Right ventricle myocardium superior (tissue), 1 donor: ENCODE data around the gene PEX11B. TPM values are rescaled to one million over a fixed set of nuclear protein-coding genes. Genes with fewer than 3 reads are reported as not detected.
A peak's percentile ranks its signal among the peaks of the same experiment; 100 is the strongest.

Experiments
- ATAC-seq: fragments of 200-7000 bp; cut with Tn5 transposase; one replicate; pipeline ENCODE4 v1.9.1; 2020; ENCODE audit warnings: mild to moderate bottlenecking; ENCODE audit not compliant: poor library complexity
- DNase-seq: peaks from one replicate; pipeline ENCODE4 v3.0.0-alpha.2; 2020
- intact Hi-C: fragments of 100-400 bp; cut with DNase I; formaldehyde crosslinking; loops from one replicate; pipeline ENCODE4 v1.11.2; 2022
- total RNA-seq: library from RNA; stranded (reverse); fragmentation: NEBNext Ultra II Directional; extraction: Animal tissue kit (Norgen Biotek cat#: 25700); gene quantifications from one replicate; pipeline ENCODE4 v1.2.1, GENCODE V29; 2021
- donor health status: DM: no; HTN: yes; CAD: no; lungs with severe emphysema.

The PEX11B gene
- total RNA-seq, 1 donor from 2014 or later, result 22.3 TPM

DNA sequence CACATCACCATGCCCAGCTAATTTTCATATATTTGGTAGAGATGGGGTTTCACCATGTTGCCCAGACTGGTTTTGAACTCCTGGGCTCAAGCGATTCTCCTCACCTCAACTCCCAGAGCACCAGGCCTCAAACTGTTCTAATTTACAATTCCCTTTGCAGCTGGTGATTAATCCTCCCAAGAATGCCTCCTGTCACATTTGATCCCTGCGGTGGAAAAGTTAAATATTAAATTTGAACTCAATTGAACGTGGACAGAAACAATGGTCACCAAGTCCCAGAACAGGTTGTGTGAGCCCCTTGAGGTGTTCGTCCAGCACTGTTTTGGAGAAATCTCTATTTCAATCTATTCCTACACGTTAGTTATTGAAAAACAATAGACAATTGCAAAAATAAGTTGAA is 30.9 kb downstream of the PEX11B start:
- ATAC-seq (no peak), DNase-seq (no peak)
- intact Hi-C loops, result no loop called here

DNA sequence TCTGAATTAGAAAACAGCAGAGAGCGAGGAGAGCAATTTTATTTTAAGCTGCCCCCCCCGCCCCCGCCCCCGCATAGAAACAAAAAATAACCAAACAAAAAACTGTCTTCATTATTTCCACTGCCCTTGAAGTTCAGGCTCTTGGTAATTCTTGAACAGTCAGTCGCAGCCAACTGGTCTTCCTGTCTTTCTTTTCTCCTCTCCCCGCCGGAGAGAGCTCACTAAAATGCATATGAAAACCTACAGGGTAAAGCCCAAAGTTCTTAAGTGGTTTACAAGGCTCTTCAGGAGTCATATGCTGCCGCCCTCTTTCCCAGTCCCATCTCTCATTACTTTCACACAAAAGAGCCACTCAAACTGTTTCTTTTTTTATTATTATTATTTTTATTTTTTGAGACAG is 31.7 kb downstream of the PEX11B start:
- intact Hi-C loops, result no loop called here
- no peak for DNase-seq
- no peak for ATAC-seq

DNA sequence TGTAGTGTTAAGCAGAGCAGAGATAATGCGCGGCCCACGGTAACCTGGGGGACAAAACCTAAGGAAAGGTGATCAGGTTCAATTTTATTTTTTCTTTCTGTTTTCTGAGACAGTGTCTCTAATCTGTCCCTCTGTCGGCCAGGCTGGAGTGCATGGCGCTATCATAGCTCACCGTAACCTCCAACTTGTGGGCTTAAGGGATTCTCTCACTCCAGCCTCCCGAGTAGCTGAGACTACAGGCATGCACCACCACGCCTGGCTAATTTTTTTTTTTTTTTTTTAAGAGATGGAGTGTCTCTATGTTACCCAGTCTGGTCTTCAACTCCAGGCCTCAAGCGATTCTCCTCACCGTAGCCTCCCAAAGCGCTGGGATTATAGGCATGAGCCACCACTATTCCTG is 32.1 kb downstream of the PEX11B start:
- intact Hi-C loops, result no loop called here
- ATAC-seq (peak; percentile 33), DNase-seq (no peak)

DNA sequence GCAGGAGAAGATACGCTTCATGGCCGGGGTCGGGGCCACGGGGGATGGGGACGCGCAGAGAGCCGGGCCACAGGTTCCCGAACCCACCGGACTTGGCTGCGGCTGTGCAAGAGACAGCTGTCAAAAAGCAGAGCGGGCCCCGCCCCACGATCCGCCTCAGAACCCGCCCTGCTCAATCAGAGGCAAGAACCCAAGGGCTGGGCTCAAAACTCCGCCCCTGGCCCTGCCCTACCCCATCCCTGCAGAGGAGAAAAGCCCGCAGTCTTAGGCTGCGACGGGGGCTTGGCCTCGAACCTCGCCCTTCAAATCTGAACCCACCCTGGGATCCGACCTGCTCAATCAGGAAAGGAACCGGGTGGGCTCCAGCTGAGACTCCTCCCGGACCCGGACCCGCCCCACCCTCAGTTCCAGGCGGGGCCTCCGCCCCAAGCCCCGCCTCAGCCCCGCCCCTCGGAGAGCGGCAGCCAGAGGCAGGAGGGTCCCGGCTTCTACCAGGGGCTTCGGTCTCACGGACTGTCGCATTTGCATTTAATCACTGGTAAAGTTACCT is 32.7 kb downstream of the PEX11B start, which contains the start of gene ANKRD35:
Gene ANKRD35 (minus strand): TSS at position 129 of the 550 bp plus-strand sequence. CDS start 108 bp downstream, at position 21.
- intact Hi-C loops, result no loop called here
- DNase-seq (peak; percentile 94), ATAC-seq (peak; percentile 98)

DNA sequence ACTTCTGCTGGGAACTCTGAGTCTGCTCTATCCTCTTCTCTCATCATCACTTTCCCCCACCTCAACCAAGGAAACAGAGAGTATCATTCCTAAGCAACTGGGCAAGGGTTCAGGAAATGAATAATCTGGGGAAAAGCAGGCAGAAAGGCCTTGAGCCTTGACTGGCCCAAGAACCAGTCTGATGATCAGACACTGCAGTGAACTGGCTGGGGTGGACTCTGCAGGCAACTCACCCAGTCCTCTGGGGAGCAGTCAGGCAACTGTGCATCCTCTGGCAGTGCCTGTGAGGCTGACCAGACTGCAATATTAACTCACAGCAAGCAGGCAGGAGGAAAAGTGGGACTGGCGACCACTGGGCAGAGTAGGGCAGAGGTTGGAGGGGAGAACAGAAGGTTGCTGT is 33.8 kb downstream of the PEX11B start:
- no peak for ATAC-seq
- DNase-seq, result no peak
- intact Hi-C loops, result no loop called here

DNA sequence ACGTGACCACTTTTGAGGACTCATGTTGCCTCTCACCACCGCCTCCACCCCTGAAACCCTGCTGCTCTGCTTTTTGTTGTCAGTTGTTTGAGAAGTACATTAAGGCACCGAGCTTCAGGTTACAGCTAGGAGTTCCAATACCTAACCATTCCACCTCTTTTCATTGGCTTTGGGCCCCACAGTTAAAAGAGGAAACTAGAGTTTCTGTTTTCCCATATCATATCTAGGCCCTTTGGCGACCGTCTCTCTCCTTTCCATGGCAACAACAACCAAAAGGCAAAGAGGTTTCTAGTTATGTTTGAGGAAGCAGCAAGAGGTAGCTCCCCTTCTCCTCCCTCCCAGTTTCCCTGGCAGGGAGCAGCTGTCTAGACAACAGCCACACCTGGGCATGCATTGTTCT is 38.7 kb downstream of the PEX11B start:
- intact Hi-C loops, result no loop called here
- DNase-seq (no peak), ATAC-seq (no peak)

DNA sequence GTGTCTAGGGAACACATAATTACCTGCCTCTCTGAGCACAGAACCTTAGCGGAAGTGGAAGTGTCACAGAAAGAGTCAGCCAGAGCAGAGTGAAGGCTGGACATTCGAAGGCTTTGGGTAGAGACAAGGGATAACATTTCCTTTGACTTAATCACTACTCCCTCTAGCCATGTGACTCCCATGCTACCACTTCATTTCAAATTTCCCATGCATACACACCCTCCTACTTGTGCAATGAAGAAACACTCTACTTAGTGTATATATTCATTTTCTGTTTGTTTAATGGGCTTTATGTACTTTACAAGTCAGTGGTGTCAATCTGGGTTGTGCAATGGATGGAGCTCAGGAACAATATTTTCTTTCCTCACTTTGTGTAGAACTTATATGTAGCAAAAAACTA is 39.8 kb downstream of the PEX11B start:
- intact Hi-C loops, result no loop called here
- DNase-seq, result no peak
- ATAC-seq, result no peak

DNA sequence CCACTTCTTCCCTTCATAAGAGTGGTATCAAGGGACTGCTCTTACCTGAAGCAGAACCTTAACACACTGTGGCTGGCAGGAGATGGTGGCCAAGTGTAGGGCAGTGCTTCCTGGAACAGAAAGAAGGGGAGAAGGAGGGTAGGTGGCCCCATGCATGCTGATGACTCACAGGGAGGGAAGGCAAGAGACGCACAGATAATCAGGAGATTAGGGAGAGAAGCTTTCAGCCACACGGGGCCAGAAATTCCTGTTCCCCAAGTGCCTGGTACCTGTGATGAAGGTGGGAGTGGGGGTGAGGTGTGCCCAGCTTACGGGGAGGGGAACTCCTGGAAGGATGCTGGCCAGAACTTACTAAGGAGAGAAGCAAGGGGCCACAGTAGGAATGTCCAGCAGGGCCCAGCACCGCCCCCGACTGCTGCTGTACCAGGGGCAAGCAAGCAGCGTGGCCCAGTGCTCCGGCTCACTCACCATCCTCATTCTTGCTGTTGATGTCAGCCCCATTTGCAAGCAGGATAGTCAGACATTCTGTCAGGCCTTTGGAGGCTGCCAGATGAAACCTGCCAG is 40.5 kb downstream of the PEX11B start:
- DNase-seq, result no peak
- no peak for ATAC-seq
- intact Hi-C loops, result no loop called here

DNA sequence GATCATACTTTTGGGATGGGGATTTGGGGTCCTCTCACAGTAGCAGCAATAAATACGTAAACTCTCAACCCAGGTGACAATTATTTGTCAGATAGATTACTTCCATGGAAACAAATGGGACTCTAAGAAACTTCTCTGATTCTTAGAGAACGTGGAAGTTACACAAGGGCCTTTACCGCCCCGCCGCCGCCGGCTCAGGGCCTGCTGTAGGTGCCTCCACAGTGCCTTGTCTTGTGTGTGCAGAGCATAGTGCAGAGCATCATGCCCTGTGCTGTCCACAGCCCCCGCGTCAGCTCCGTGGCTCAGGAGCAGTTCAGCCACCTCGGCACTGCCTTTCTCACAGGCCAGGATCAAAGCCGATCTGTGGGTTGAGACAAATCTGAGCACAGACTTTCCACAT is 43.9 kb downstream of the PEX11B start:
- intact Hi-C loops, result no loop called here
- no peak for ATAC-seq
- DNase-seq, result no peak

DNA sequence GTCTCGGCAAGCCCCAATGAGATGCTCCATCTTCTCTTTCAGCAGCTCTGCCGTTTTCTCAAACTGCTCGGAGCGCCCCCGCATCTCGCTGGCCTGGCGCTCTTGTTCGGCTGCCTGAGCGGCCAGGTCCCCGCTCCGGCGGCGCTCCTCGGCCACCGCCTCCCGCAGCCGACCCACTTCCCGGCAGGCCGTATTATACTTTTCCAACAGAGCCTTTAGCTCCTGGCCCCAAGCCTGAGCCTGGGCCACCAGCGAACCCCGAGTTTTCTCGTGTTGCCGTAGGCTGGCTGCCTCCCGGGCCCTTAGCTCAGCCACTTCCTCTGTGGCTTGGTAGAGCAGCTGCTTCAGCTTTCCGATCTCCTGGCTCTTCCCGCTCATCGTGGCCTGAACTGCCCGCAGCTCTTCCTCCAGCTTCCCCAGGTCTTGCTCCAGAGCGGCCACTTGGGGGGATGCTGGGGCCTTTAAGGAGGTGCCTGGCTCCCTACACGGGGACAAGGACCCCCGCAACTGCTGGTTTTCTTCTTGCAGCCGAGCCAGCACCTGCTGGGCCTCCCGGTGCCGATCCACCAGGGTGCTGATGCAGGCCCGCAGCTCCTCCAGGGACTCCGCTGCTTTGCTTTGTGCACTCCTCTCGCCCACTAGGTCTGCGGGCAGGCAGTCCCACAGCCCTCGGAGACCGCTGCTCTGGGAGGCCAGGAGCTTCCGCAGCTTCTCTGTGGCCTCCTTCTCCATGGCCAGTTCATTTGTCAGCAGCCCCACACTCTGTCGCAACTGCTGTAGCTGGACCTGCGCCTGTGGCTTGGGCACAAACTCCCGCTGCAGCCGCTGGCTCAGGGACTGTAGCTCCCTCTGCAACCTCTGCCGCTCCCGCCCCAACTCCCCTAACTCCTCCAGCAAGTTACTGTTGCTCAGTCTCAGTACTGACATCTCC is 46.3 kb downstream of the PEX11B start:
- peak; percentile 88 for ATAC-seq
- DNase-seq, result peak; percentile 81
- intact Hi-C loops, result no loop called here

DNA sequence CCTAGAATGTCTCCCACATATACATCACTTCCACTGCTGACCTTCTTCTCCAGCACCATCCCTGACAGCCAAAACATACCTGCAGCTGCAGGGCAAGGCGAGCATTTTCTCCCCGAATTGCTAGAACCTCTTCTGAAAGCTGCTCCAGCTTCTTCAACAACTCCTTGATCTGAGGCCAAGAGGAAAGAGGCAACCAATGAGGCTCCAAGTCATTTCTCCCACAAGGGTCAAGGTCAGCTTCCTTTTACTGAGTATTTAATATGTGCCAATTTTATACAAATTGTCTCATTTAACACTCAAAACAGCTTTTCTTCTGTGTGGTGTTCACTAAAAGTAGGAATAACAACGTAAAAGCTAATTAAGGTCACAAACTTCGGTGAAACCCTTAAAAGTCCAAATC is 50.3 kb downstream of the PEX11B start:
- intact Hi-C loops, result no loop called here
- DNase-seq (no peak), ATAC-seq (no peak)

DNA sequence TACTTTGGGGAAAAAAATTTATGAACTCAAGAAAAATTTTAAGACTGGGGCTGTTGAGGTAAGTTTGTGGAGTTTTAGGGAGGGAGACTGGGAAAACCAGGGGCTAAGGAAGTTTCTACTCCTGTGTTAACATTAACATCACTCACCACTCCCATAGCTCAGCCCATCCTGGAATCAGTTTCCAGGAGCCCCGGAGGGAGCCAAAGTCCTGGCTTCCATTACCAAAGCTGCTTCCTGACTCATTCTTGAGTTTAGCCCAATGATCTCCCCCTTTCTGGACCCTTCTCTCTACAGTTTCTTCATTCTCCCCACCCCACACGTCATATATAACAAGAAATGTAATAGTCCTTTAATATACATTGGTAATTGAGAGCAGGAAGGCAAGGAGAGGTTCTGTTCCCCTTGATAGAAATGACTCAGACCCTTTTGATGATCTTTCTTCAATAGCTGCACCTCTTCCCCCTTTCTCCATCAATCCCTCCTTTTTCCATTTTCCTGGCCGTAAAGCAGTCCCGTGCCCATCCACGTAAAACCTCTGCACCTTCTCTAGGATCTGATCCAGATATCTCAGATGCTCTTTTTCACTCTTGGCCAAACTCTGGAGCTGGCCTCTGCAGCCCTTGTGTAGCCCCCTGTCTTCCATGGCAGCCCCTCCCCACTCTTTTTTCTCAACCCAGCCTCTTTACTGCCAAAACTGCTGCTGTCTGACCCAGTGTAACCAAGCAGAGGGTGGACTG is 55.1 kb downstream of the PEX11B start:
- intact Hi-C loops, result no loop called here
- no peak for ATAC-seq
- DNase-seq, result no peak

Other genes with a start within 250 kb of the PEX11B start
- gene PDZK1, start 211.3 kb downstream of the PEX11B start, total RNA-seq, result not detected
- gene CD160, start 199.2 kb downstream of the PEX11B start, total RNA-seq, result not detected
- 46.5 TPM for gene RNF115, start 94.6 kb downstream of the PEX11B start, total RNA-seq
- gene POLR3C, start 94.5 kb downstream of the PEX11B start, total RNA-seq, result 12.2 TPM
- 2.9 TPM for gene NUDT17, start 73.1 kb downstream of the PEX11B start, total RNA-seq
- 13.2 TPM for gene PIAS3, start 59.6 kb downstream of the PEX11B start, total RNA-seq
- 1.1 TPM for gene ANKRD35, start 32.9 kb downstream of the PEX11B start, total RNA-seq
- 1.0 TPM for gene ITGA10, start 8.7 kb downstream of the PEX11B start, total RNA-seq
- gene RBM8A, start 8.8 kb upstream of the PEX11B start, total RNA-seq, result 57.9 TPM
- gene LIX1L, start 39.3 kb upstream of the PEX11B start, total RNA-seq, result 22.9 TPM
- gene ANKRD34A, start 45.9 kb upstream of the PEX11B start, total RNA-seq, result 0.59 TPM
- 49.2 TPM for gene POLR3GL, start 46.0 kb upstream of the PEX11B start, total RNA-seq
- 980 TPM for gene TXNIP, start 77.9 kb upstream of the PEX11B start, total RNA-seq
- 88.1 TPM for gene HJV, start 103.0 kb upstream of the PEX11B start, total RNA-seq
- 0.62 TPM for gene NBPF10, start 226.1 kb upstream of the PEX11B start, total RNA-seq